GM10248 (cell line): ENCODE results near the gene POFUT1.
A peak's percentile ranks its signal among the peaks of the same experiment; 100 is the strongest.
"Not testable (repeated sequence)": the region's sequence is repeated elsewhere in the genome, so short reads cannot be mapped to it uniquely, and the experiment has no call there.

Source experiments
- CTCF ChIA-PET: fragments of 300-600 bp; sonication (Branson Sonifier 250); formaldehyde crosslinking; extraction: SDS; loops from one replicate; lab custom pipeline; 2021; ENCODE audit warnings: antibody characterized with exemption; lab: Yijun Ruan, JAX
- POLR2A ChIA-PET: fragments of 350-650 bp; sonication (Branson Sonifier 250); formaldehyde crosslinking; extraction: SDS; loops from one replicate; lab custom pipeline; 2020; ENCODE audit warnings: antibody characterized with exemption; lab: Yijun Ruan, JAX
- DNase-seq: peaks from one replicate; pipeline ENCODE4 v3.0.0; 2012; ENCODE audit errors: extremely low spot score
- TF ChIP-seq, protein P1 (sequence below): IDR thresholded peaks from 2 replicates; pipeline ENCODE4 v1.5.1; 2012; ENCODE audit warnings: mild to moderate bottlenecking, low read depth; ENCODE audit errors: extremely low read depth, missing control alignments, control extremely low read depth

POFUT1 gene

DNA sequence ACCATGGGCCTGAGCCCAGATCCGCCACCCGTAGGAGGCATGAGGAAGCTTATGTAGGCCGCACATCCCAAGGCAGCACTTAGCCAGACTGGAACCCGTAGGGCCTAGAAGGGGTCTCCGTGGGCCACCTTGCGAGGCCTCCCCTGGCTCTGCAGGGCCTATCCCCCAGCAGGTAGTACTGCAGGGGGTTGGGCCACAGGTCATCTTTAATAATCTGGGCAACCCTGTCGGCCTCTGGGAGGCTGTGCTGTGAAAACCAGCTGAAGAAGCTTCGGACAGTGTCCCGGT is 18.6 kb upstream of the POFUT1 start:
- CTCF ChIA-PET, result interaction anchor here (1.5 kb wide), 2 partner anchors 16 to 157 kb away, joined by 5 to 8 read pairs; no protein-coding TSS in a partner anchor

DNA sequence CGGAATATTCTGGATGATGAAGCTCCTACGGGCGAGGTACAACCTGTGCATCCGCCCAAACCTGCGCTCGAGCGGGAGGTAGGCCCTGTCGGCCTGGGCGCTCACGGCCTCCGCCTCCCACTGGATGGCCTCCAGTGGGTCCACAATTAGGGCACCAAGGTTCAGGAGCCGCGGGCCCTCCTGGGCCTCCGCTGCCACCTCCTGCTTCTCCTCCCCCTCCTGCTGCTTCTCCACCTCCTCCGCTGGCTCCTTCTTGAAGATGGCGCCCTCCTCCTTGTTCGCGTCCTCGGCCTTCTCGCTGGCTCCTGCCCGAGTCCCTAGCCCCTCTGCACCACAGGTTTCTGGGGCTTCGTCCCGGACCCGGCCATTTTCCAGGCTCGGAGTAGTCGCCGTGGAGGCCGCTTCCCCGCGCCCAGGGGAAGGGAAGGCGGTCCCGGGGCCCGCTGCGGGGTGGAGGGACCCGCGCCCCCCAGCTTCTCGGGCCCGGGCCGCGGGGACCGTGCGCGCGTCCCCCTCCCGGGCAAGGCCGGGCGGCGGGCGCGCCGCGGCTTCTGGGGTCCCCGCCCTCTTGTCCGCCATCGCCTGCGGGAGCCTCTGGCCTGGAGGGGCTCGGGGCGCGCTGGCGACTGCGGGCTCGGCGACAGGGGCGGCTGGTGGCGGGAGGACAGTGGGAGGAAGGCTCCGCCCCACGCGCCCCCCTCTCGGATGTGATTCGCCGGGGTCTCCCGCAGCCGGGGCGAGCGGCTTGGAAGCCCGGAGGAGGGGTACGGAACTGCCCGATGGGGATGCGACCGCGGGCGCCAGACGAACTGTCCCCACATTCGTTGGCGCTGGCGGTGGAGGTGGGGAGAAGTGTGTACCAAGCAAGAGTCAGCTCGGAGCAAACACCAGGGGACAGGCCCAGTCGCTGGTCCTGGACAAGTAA is 17.7 kb upstream of the POFUT1 start:
- ChIA-PET CTCF (interaction anchor here (1.5 kb wide), 2 partner anchors 15 to 158 kb away, joined by 5 to 8 read pairs; no protein-coding TSS in a partner anchor), POLR2A (no interaction called here)
- peak; percentile 48 for DNase-seq
- TF ChIP-seq, protein P1, sequence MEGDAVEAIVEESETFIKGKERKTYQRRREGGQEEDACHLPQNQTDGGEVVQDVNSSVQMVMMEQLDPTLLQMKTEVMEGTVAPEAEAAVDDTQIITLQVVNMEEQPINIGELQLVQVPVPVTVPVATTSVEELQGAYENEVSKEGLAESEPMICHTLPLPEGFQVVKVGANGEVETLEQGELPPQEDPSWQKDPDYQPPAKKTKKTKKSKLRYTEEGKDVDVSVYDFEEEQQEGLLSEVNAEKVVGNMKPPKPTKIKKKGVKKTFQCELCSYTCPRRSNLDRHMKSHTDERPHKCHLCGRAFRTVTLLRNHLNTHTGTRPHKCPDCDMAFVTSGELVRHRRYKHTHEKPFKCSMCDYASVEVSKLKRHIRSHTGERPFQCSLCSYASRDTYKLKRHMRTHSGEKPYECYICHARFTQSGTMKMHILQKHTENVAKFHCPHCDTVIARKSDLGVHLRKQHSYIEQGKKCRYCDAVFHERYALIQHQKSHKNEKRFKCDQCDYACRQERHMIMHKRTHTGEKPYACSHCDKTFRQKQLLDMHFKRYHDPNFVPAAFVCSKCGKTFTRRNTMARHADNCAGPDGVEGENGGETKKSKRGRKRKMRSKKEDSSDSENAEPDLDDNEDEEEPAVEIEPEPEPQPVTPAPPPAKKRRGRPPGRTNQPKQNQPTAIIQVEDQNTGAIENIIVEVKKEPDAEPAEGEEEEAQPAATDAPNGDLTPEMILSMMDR, result no peak

More for the DNA sequence above, 18.6 kb upstream of the POFUT1 start:
- no peak for DNase-seq
- POLR2A ChIA-PET, result no interaction called here
- TF ChIP-seq, protein P1, result no peak

DNA sequence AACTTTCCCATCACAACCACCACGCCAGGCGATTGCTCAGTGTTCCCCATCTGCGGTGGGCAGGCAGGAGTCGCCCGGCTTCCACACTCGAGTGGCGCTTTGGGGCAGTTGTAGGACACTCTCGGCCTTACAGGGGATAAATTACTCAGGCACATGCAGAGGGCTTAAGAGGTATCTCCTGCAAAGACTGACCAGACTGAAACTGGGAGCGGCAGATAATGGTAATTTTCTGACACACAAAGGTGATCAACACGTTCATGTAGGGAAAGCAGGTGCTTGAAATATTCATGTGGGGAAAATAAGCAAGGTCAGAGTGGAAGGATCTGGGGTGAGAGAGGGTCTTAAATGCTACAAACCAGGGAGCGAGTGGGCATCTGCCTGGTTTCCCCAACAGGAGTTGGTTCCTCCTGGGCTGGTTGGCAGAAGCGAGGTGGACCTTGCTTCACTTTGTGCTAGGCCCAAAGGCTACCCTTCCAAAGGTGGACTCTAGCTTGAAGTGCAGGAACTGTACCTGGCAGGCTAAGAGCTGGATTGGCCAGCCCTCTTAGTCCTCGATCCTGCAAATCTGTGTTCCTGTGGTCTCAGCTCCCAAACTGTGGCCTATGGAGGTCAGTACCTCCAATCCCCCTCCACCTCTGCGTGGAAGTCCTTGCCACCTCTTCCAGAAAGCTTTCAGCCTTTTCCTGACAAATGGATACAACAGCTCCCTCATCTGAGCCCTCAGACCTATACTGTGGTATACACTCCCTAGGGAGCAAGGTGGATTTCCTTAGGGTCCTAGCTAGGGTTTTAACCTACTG is 16.9 kb upstream of the POFUT1 start:
- ChIA-PET POLR2A (no interaction called here), CTCF (interaction anchor here (1.5 kb wide), 1 partner anchor 14 kb away, joined by 5 read pairs; no protein-coding TSS in a partner anchor)
- TF ChIP-seq, protein P1, result no peak
- peak; percentile 24 for DNase-seq

DNA sequence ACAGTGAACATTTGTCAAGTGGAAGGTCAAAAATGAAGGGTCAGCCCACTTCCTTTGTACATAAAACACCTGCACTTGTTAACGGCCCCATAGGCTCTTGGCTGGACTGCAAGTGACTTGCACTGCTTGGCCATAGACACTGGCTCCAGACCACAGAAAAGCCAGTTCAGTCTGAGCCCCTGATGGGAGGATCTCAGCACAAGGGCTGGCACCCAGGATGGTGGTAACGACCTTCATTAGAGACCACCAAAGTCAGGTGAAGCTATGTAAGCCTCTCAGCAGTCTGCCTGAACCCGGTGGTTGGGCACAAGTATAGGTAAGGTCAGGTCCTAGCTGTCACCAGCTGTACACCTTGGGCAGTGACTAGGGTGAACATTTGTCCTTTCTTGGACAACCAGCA is 16.3 kb upstream of the POFUT1 start:
- no peak for DNase-seq
- ChIA-PET CTCF (no interaction called here), POLR2A (no interaction called here)
- TF ChIP-seq, protein P1, result no peak

DNA sequence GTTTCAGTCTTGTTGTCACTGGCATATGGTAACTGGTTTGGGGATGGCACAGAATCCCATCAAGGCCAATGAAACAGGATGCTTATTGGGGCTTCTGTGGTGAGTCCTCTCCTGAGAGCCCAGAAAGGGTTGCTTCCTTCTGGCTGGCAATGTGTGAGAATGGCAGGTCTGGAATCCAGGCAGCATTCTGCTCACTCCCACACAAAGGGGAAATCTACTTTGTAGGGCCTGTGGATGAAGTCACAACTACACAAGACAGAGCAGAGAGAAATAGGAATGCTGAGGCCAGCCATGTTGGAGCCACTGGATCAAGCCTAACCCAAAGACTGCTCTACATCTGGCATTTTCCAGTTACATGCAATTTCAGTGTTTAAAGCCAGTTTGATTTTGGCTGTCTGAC is 15.8 kb upstream of the POFUT1 start:
- CTCF ChIA-PET, result no interaction called here

DNA sequence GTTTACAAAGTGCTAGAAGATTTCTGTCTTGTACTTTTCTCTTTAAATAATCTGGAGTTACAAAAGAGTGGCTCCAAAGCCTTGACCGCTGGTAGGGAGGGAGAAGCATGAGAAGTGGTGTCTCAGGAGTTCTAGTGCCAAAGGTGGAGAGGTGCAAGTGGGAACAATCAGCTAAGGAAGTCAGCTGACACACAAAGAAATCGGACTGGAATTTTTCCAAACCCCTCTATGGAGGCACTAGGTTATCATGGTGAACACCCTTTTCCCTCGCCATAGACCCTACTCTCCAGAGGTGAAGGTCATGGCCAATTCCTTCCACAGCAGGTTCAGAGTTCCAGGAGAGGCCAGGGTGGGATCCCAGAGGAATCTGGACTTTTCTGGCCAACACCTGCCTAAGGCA is 15.0 kb upstream of the POFUT1 start:
- DNase-seq, result no peak
- ChIA-PET CTCF (no interaction called here), POLR2A (no interaction called here)
- TF ChIP-seq, protein P1, result no peak

More for the DNA sequence above, 15.8 kb upstream of the POFUT1 start:
- TF ChIP-seq, protein P1, result no peak
- POLR2A ChIA-PET, result no interaction called here
- DNase-seq, result no peak

DNA sequence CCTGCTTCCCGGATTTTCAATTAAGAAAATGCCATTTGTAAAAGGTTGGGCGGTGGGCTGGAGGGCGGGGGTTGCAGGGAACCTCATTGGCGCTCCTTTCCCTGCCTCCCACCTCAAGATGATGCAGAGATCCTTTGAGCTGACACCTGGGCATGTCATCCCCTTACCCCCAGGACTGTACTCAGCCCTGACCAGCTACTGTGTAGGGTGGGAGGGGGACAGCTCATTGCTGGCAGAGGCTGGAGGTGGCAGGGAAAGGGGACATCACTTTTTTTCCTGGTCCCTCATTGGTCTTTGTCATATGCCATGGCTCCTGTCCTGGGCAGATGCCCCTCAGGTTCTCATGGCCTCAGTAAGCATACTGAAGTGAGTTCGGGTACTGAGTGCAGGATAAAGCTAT is 14.3 kb upstream of the POFUT1 start:
- DNase-seq, POLR2A ChIA-PET, CTCF ChIA-PET: not testable (repeated sequence)
